Measurements from ENCODE around the gene TKTL1. TPM values are rescaled to one million over a fixed set of nuclear protein-coding genes. Genes with fewer than 3 reads are reported as not detected.

Gene TKTL1
- total RNA-seq, 1 donor from 2014 or later, result 14.0 TPM

GRCh38 chrX:154355094-154355775 is 59.6 kb downstream of the TKTL1 start:
- no peak for DNase-seq
- intact Hi-C loops (cut with DNase I), result no loop called here
- ATAC-seq (ENCODE audit: poor library complexity), result no peak

GRCh38 chrX:154355776-154356140 is 60.2 kb downstream of the TKTL1 start:
- peak; percentile 3 for ATAC-seq (ENCODE audit: poor library complexity)
- intact Hi-C loops (cut with DNase I), result no loop called here
- no peak for DNase-seq

- intact Hi-C loops (cut with DNase I), result no loop called here
- DNase-seq, result no peak
- ATAC-seq (ENCODE audit: poor library complexity), result no peak
These were observed 61.0 kb downstream of the TKTL1 start for GRCh38 chrX:154356596-154356995.

- intact Hi-C loops (cut with DNase I), result no loop called here
- ATAC-seq (ENCODE audit: poor library complexity), result no peak
- no peak for DNase-seq
These were observed 61.6 kb downstream of the TKTL1 start for GRCh38 chrX:154357205-154357604.

- intact Hi-C loops (cut with DNase I), result no loop called here
- DNase-seq (no peak), ATAC-seq (ENCODE audit: poor library complexity) (no peak)
These were observed 62.4 kb downstream of the TKTL1 start for GRCh38 chrX:154358011-154358410.

- intact Hi-C loops (cut with DNase I), result no loop called here
- no peak for ATAC-seq (ENCODE audit: poor library complexity)
These were observed 63.2 kb downstream of the TKTL1 start for GRCh38 chrX:154358829-154359228.

GRCh38 chrX:154359362-154360154 is 64.0 kb downstream of the TKTL1 start:
- no peak for DNase-seq
- intact Hi-C loops (cut with DNase I), result no loop called here
- ATAC-seq (ENCODE audit: poor library complexity), result no peak

More at GRCh38 chrX:154358829-154359228, 63.2 kb downstream of the TKTL1 start:
- DNase-seq, result no peak

- DNase-seq (no peak), ATAC-seq (ENCODE audit: poor library complexity) (no peak)
- intact Hi-C loops (cut with DNase I), result no loop called here
These were observed 64.6 kb downstream of the TKTL1 start for GRCh38 chrX:154360155-154360713.

- ATAC-seq (ENCODE audit: poor library complexity) (no peak), DNase-seq (no peak)
- intact Hi-C loops (cut with DNase I), result no loop called here
These were observed 66.6 kb downstream of the TKTL1 start for GRCh38 chrX:154362085-154362742.

GRCh38 chrX:154363706-154364439 is 68.3 kb downstream of the TKTL1 start:
- DNase-seq (no peak), ATAC-seq (ENCODE audit: poor library complexity) (no peak)
- intact Hi-C loops (cut with DNase I), result no loop called here

- ATAC-seq (ENCODE audit: poor library complexity), result no peak
- intact Hi-C loops (cut with DNase I), result no loop called here
- no peak for DNase-seq
These were observed 69.5 kb downstream of the TKTL1 start for GRCh38 chrX:154365052-154365600.

- DNase-seq, result no peak
- ATAC-seq (ENCODE audit: poor library complexity), result no peak
These were observed 70.5 kb downstream of the TKTL1 start for GRCh38 chrX:154365997-154366665.

GRCh38 chrX:154366666-154367055 is 71.1 kb downstream of the TKTL1 start:
- intact Hi-C loops (cut with DNase I), result no loop called here
- ATAC-seq (ENCODE audit: poor library complexity) (peak; percentile 5), DNase-seq (peak; percentile 74)

More at GRCh38 chrX:154365997-154366665, 70.5 kb downstream of the TKTL1 start:
- intact Hi-C loops (cut with DNase I), result no loop called here

- intact Hi-C loops (cut with DNase I), result no loop called here
- no peak for DNase-seq
These were observed 72.1 kb downstream of the TKTL1 start for GRCh38 chrX:154367474-154368308.

GRCh38 chrX:154368630-154369448 is 73.2 kb downstream of the TKTL1 start:
- intact Hi-C loops (cut with DNase I), result no loop called here

More at GRCh38 chrX:154367474-154368308, 72.1 kb downstream of the TKTL1 start:
- ATAC-seq (ENCODE audit: poor library complexity), result no peak

More at GRCh38 chrX:154368630-154369448, 73.2 kb downstream of the TKTL1 start:
- ATAC-seq (ENCODE audit: poor library complexity) (peak; percentile 22), DNase-seq (peak; percentile 83)
